Hepatocyte (in vitro differentiated cells): Measurements from ENCODE around the gene LAPTM5. TPM values are rescaled to one million over a fixed set of nuclear protein-coding genes. Genes with fewer than 3 reads are reported as not detected.

ENCODE experiments used
- DNase-seq: peaks from one replicate; pipeline ENCODE4 v3.0.0-alpha.2; 2016; ENCODE audit warnings: low spot score
- H2AFZ ChIP-seq: fragments of 200-600 bp; sonication (generic); 2 replicates; pipeline ENCODE4 v1.6.0; 2016; ENCODE audit warnings: antibody characterized with exemption, mild to moderate bottlenecking
- H3K27ac ChIP-seq: fragments of 200-600 bp; sonication (generic); 2 replicates; pipeline ENCODE4 v1.5.1; 2016; ENCODE audit warnings: mild to moderate bottlenecking
- H3K27me3 ChIP-seq: fragments of 200-600 bp; sonication (generic); 2 replicates; pipeline ENCODE4 v1.6.1; 2016
- H3K36me3 ChIP-seq: fragments of 200-600 bp; sonication (generic); replicated peaks from 2 replicates; pipeline ENCODE4 v1.5.1; 2016; ENCODE audit warnings: low read depth; ENCODE audit not compliant: insufficient read depth
- H3K4me1 ChIP-seq: fragments of 200-600 bp; sonication (generic); 2 replicates; pipeline ENCODE4 v1.5.1; 2016; ENCODE audit warnings: mild to moderate bottlenecking, moderate library complexity; ENCODE audit not compliant: insufficient read depth
- H3K4me2 ChIP-seq: fragments of 200-600 bp; sonication (generic); 2 replicates; pipeline ENCODE4 v1.6.0; 2016
- H3K4me3 ChIP-seq: fragments of 200-600 bp; sonication (generic); 2 replicates; pipeline ENCODE4 v1.5.1; 2016; ENCODE audit warnings: mild to moderate bottlenecking
- H3K79me2 ChIP-seq: fragments of 200-600 bp; sonication (generic); 2 replicates; pipeline ENCODE4 v1.6.0; 2017; ENCODE audit warnings: mild to moderate bottlenecking
- H3K9me2 ChIP-seq: fragments of 200-600 bp; sonication (generic); replicated peaks from 2 replicates; pipeline ENCODE4 v1.6.0; 2017; ENCODE audit warnings: mild to moderate bottlenecking; ENCODE audit not compliant: insufficient read depth
- H3K9me3 ChIP-seq: fragments of 200-600 bp; sonication (generic); 2 replicates; pipeline ENCODE4 v1.5.1; 2016; ENCODE audit warnings: low read depth, mild to moderate bottlenecking
- H4K20me1 ChIP-seq: fragments of 200-600 bp; sonication (generic); 2 replicates; pipeline ENCODE4 v1.6.0; 2016; ENCODE audit warnings: mild to moderate bottlenecking; ENCODE audit not compliant: insufficient read depth, poor library complexity, severe bottlenecking
- CTCF ChIP-seq: fragments of 200-600 bp; sonication (generic); IDR thresholded peaks from 2 replicates; pipeline ENCODE4 v1.5.1; 2016; ENCODE audit warnings: antibody characterized with exemption, mild to moderate bottlenecking; ENCODE audit not compliant: poor library complexity
- EZH2 ChIP-seq: fragments of 200-600 bp; sonication (generic); IDR thresholded peaks from 2 replicates; pipeline ENCODE4 v1.6.1; 2016; ENCODE audit warnings: antibody characterized with exemption, mild to moderate bottlenecking, borderline replicate concordance
- EZH2phosphoT487 ChIP-seq: fragments of 200-600 bp; sonication (generic); IDR thresholded peaks from one replicate; pipeline ENCODE4 v1.6.1; 2018; ENCODE audit warnings: antibody characterized with exemption, mild to moderate bottlenecking, low read depth, moderate library complexity; ENCODE audit not compliant: unreplicated experiment, severe bottlenecking
- WGBS: methylation state at CpG from one replicate; pipeline ENCODE4 v1.1.6; 2016; ENCODE audit warnings: low lambda C conversion rate; ENCODE audit errors: missing lambda C conversion rate; 5-methylcytosine and 5-hydroxymethylcytosine counted together
- polyA plus RNA-seq: library from polyadenylated mRNA; unstranded; fragments of >200 nt; fragmentation: Nextera tagmentation; extraction: Ambion mirVana; gene quantifications from 2 replicates; pipeline ENCODE4 v1.2.1, GENCODE V29; 2016
- total RNA-seq: library from RNA; depleted of rRNA; stranded (reverse); fragments of >200 nt; gene quantifications from 2 replicates; pipeline ENCODE4 v1.2.3, GENCODE V29; 2014

The LAPTM5 gene
- total and polyA plus RNA-seq, 2 experiments from 2014 or later: 2.6 to 3.2 TPM

GRCh38 chr1:30705698-30706097 lies 51.9 kb downstream of the LAPTM5 start:
- TF ChIP-seq CTCF (no peak), EZH2 (no peak), EZH2phosphoT487 (no peak)
- Histone ChIP-seq H3K9me2 (no peaks in the 10 kb centered on the region), H3K79me2 (no peaks in the 10 kb centered on the region), H3K36me3 (no peaks in the 10 kb centered on the region), H3K4me2 (no peak overlapping the region), H2AFZ (no peak overlapping the region), H3K4me1 (no peaks in the 10 kb centered on the region), H3K9me3 (no peaks in the 10 kb centered on the region), H4K20me1 (no peaks in the 10 kb centered on the region), H3K27ac (no peak overlapping the region), H3K27me3 (no peaks in the 10 kb centered on the region), H3K4me3 (no peak overlapping the region)
- no peak for DNase-seq
- 72% methylated on average over 4 of the region's 4 CpGs for WGBS

- no peaks in the 10 kb centered on the region for H3K27me3 ChIP-seq
- no peaks in the 10 kb centered on the region for H3K36me3 ChIP-seq
- H3K4me1 ChIP-seq: no peaks in the 10 kb centered on the region
- no peak for TF ChIP-seq EZH2
- TF ChIP-seq EZH2phosphoT487: no peak
- TF ChIP-seq CTCF: no peak
- no peaks in the 10 kb centered on the region for H3K9me2 ChIP-seq
- H2AFZ ChIP-seq: no peak overlapping the region
- no peak overlapping the region for H3K27ac ChIP-seq
- no peaks in the 10 kb centered on the region for H3K79me2 ChIP-seq
- no peak overlapping the region for H3K4me2 ChIP-seq
- DNase-seq: no peak
- no peak overlapping the region for H3K4me3 ChIP-seq
- WGBS: 85% methylated on average over 14 of the region's 14 CpGs
- H4K20me1 ChIP-seq: no peaks in the 10 kb centered on the region
- H3K9me3 ChIP-seq: no peaks in the 10 kb centered on the region
Measured at GRCh38 chr1:30704765-30705509, 52.6 kb downstream of the LAPTM5 start.

- Histone ChIP-seq H3K4me1 (no peaks in the 10 kb centered on the region), H2AFZ (no peak overlapping the region), H4K20me1 (no peaks in the 10 kb centered on the region), H3K36me3 (no peaks in the 10 kb centered on the region), H3K79me2 (no peaks in the 10 kb centered on the region), H3K9me3 (no peaks in the 10 kb centered on the region), H3K9me2 (no peaks in the 10 kb centered on the region), H3K27ac (no peak overlapping the region), H3K27me3 (no peaks in the 10 kb centered on the region), H3K4me3 (no peak overlapping the region), H3K4me2 (no peak overlapping the region)
- TF ChIP-seq EZH2phosphoT487: no peak
- no peak for TF ChIP-seq CTCF
- 52% methylated on average over 4 of the region's 4 CpGs for WGBS
- no peak for DNase-seq
Measured at GRCh38 chr1:30704271-30704670, 53.3 kb downstream of the LAPTM5 start.
